CD4-positive, alpha-beta T cell treated with Interleukin-10 for 1 hour (primary cell): ENCODE results near the gene RALGPS2.
"Not testable (repeated sequence)": the region's sequence is repeated elsewhere in the genome, so short reads cannot be mapped to it uniquely, and the experiment has no call there.

Experiments used
- DNase-seq: peaks from one replicate; pipeline ENCODE4 v3.0.0-alpha.2; 2020

The RALGPS2 gene

DNA sequence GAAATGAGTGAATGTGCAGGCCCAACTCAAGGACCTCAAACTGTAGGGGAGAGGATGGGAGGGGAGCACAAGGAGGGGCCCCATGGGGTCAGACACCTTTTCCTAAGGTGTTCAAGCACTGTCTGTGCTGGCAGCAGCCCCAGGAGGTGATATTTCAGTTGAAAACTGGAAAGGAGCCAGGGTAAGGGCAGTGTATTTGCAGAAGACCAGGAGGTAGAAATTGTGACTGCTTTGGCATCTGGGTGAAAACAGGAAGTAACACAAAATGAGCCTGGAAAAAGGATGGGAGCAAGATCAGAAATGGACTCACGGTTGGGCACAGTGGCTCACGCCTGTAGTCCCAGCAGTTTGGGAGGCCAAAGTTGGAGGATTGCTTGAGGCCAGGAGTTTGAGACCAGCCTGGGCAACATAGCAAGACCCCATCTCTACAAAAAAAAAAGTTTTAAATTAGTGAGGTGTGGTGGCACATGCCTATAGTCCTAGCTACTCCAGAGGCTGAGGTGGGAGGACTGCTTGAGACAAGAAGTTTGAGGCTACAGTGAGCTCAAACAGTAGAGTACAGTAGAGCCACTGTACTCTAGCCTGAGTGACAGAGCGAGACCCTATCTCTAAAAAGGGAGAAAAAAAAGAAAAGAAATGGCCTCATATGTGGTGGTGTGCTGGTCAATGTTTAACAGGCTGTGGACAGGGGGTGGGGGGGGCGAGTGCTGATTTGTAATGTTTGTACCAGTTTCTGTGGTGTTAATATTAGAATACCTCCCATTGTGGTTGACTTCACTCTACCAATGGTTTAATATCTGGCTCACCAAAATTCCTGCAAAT lies 222.0 kb downstream of the RALGPS2 start:
- DNase-seq = no peak

DNA sequence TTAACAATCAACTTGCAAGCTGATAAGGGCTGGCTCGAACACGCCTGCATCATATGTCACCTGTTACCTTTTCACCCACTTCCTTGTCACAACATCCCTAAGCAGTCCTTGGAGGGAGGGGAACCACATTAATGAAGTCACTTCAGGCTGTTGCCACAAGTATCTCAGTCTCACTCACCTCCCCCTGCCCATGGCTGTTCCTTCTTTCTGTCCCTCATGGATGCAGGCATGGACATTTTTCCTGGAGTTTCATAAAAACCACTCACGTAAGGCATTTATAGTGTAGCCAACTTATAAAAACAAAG lies 222.6 kb downstream of the RALGPS2 start:
- no peak for DNase-seq

DNA sequence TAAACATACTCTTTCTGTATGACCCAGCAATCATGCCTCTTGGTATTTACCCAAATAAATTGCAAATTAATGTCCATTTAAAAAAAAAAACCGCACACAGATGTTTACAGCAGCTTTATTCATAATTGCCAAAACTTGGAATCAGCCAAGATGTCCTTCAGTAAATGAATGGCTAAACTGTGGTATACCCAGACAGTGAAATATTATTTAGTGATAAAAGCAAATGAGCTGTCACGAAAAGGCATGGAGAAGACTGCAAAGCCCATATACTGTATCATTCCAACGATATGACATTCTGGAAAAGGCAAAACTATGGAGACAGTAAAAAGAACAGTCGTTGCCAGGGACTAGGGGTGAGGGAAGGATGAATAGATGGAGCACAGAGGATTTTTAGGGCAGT lies 223.6 kb downstream of the RALGPS2 start:
- DNase-seq = no peak

DNA sequence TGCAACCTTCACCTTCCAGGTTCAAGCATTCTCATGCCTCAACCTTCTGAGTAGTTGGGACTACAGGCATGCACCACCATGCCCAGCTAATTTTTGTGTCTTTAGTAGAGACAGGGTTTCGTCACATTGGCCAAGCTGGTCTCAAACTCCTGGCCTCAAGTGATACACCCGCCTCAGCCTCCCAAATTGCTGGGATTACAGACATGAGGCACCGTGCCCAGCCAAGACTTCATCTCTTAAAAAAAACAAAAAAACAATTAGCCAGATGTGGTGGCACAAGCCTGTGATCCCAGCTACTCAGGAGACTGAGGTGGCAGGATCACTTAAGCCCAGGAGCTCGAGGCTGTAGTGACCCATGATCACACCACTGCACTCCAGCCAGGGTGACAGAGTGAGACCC lies 224.8 kb downstream of the RALGPS2 start:
- DNase-seq = not testable (repeated sequence)

DNA sequence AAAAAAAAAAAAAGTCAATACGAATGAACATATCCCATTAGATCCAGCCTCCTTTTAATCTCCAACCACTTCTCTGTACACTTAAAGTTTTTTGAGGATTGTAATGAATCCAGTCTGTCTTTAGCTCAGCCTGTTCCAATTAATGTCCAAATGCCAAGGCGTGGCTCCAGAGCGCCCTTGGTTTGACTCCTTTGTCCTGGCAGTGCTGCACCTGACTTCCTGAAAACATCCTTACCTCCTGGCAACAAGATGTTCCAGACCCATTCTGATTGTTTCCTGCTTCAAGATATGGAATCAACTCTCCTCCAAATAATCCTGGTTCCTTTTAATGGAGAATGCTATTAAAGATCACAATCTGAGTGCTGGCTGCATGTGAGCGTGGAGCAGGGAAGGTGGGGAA lies 226.6 kb downstream of the RALGPS2 start:
- no peak for DNase-seq

DNA sequence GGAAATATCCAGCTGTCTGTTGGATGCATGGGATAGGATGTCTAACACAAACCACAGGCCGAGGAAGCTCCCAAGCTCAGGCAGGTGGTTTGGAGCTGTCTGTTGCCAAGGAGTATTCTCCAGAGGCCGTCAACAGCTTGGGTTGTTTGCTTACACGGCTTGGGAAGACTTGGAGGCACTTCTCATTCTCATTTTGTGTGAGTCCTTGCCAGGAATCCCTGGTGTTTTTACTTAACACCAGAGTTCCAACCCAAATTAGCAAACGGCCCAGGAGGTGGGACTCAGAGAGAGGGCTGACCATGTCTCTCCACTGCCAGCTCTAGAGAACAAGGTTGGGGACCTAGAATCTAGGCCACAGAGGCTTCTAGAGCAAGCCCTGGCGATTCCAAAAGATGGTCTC lies 228.0 kb downstream of the RALGPS2 start:
- no peak for DNase-seq

DNA sequence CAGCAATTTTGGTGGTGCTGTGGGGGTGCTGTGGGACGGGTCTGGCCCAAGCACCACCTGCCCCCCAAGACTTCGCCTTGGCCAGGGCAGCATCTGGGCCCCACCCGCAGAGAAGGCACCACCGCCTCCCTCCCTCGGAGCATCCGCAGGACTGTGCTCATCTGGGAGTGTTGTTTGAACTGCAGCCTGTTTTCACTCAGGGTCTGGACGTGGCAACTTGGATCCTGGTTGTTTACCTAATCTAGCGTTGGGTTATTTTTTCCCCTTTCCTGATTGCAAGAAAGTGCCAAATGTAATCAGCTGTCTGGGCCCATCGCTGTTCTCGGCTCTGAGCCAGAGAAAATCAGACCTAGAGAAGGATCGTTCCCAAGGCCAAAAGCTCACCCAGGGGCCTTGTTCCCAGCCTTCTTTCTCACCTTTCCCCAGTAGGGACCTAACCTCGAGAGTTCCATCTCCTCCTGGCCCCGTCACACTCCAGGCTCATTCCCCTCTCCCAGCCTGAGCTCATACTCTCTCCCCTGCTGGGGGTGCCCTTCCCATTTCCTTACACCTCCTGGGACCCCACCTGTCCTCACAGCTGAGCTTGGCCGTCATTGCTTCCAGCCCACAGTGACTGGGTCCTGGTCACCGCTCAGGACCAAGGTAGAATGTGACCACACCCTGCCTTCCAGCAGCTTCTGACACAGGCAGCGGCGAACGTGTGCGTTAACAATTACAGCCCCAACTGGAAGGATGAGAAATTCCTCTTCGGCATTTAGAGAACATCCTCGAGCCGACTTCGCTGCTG lies 228.7 kb downstream of the RALGPS2 start:
- no peak for DNase-seq

DNA sequence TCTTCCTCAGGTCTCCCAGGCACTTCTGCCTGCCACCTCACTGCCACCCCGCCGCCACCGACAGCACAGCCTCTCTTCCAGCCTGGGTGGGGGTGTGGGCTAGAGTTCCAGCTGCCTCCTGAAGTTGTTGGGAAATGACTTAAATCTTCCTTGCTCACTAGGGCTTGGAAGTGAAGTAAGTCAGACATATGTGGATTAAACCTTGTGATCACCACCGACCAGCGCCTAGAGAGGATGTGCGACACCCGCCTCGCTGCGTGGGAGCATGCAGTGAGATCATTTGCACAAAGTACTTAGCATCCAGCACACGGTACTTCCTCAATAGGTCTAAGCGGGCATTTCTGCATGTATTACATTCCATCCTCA lies 229.3 kb downstream of the RALGPS2 start:
- DNase-seq = no peak

DNA sequence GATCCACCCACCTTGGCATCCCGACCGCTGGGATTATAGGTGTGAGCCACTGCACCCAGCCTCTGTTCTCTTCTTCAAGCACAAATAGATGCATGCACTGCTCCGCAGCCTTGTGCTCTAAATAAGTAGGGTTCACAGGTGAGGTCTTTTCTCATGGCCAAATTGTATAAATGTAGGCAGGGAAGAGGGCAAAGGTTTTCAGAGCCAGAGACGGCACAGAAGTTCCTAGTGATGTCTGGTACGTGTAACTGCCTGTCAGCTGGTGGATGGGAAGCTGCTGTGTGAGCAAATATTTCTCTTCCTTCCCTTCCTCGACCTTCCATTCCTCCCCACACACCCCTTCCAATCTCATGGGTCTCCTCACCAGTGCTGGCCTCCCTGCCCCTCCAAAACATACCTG lies 229.9 kb downstream of the RALGPS2 start:
- no peak for DNase-seq

DNA sequence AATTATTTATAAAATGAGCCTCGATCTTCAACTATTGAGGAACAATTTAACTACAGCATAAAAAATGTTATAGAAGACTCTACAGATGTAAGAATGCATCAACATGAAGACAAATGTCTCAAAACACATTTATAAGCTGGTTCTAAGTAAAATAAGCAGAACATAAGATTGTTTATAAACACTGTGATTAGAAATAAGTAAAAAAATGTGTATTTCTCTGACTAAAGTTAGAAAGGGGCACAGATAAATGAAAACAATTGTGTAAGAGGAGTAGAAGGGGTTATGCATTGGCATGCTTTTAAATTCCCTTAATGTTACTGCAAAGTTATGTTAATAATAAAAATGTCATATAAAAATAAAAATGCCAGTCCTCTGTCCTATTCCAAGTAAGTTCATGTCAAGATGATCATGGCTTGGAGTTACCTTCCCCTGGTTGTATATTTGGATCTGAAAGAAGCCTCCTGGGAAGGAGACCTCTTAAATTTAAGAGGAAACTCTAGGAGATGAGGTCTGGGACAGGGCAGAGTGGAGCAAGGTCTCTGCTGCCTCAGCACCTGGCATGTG lies 230.4 kb downstream of the RALGPS2 start:
- no peak for DNase-seq

DNA sequence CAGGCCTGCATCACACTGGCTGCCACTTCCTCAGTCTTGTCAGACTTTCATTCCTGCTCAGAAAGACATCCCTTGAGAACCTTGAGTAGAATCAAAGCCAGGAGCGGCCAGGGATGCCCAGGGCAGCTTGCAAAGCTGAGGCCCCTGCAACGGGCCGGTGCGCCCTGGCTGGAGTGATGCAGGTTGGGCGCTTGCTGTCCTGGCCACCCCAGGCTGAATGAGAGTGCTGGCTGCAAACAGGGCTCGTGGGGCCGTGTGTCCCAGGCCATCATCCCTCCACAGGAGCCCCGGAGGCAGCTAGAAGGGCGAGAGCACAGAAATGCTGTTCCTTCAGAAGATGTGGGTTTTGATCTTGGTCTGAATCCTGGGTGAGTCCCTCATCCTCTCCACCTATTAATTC lies 233.4 kb downstream of the RALGPS2 start:
- DNase-seq = no peak

DNA sequence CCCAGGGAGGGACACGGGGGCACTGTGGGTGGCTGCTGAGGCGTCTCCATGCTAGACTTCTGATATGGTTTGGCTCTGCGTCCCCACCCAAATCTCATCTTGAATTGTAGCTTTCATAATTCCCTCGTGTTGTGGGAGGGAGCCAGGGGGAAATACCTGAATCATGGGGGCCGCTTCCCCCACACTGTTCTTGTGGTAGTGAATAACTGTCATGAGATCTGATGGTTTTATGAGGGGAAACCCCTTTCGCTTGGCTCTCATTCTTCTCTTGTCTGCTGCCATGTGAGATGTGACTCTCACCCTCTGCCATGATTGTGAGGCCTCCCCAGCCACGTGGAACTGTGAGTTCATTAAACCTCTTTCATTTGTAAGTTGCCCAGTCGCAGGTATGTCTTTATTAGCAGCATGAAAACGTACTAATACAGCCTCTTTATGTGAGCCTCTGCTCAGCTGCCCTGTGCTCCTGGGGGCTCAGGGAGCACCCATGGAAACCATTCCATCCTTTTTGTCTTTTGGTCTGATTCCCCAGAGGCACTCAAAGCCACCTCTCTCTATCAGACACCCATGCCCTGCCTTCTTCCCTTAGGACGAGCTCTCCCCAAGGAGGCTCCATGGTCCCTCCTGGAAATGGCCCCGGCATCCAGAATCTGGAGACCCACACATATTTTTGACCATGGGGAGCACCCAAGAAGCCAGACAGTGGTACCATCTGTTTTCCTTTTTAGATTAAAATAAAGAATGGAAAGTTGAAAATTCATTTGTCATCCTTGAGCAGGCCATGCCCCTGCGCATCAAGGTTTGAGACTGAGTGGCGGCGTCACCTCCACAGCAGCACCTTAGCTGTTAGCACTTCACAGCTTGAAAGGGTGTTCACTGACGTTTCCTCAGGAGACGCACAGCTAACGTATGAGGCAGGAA lies 234.8 kb downstream of the RALGPS2 start:
- no peak for DNase-seq

DNA sequence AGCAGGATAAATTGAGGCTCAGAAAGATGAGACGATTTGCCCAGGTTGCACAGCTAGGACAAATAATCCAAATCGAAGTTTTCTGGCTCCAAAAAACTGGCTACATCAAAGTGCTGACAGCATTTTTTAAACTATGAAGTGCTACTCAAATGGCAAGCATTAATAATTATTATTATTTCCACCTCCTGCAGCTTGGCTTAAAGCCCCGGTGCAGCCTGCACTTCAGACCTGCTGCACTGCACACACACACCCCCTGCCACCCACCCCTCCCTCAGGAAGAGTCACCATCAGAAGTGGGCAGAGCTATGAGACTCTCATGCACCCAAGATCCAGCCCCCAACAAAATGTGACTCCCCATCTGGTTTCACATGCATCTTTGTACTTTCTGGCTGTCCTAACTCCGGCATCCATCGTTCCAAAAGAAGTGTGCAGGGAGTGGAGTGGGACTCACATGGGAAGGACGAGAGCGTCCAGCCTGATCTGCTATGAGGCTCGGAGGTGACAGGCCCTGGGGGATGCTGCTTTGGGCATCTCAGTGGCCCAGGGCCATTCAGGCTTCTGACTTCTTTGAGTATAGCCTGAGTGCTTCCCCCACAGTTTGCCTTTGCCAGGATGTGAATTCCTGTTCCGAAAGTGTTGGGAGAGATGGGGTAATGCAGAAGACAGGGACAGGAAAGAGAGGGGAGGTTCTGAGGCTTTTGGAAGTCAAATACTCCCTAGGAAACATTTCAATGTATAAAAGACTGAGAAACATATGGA lies 235.6 kb downstream of the RALGPS2 start:
- DNase-seq = no peak

DNA sequence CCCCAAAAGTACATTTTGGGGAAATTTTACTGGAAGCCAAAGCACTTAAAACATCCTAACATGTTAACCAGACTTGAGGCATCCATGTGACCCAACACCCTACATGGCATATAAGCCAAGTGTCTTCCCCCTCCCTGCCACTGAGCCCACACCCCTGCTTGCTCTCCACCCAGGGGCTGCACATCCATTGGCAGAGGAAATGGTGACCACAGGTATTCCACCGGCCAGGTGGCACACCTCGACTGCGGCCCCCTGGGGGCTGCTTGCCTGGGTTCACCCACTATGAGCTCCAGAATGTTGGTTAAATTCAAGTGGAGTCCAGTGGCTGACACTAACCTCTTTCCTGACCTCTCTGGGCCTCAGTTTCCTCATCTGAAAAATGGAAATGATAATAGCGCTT lies 236.3 kb downstream of the RALGPS2 start:
- no peak for DNase-seq

DNA sequence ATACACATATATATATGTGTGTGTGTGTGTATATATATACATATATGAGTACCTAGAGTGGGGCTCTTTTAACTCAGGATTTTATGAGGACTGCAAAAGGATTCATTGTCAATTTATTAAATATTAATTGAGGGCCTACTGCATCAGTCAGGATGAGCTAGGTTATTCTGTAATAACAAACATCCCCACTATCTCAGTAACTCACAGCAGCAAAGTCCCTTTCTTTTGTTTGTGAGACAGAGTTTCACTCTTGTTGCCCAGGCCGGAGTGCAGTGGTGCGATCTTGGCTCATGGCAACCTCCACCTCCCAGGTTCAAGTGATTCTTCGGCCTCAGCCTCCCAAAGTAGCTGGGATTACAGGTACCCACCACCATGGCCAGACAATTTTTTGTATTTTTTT lies 236.8 kb downstream of the RALGPS2 start:
- DNase-seq = no peak

DNA sequence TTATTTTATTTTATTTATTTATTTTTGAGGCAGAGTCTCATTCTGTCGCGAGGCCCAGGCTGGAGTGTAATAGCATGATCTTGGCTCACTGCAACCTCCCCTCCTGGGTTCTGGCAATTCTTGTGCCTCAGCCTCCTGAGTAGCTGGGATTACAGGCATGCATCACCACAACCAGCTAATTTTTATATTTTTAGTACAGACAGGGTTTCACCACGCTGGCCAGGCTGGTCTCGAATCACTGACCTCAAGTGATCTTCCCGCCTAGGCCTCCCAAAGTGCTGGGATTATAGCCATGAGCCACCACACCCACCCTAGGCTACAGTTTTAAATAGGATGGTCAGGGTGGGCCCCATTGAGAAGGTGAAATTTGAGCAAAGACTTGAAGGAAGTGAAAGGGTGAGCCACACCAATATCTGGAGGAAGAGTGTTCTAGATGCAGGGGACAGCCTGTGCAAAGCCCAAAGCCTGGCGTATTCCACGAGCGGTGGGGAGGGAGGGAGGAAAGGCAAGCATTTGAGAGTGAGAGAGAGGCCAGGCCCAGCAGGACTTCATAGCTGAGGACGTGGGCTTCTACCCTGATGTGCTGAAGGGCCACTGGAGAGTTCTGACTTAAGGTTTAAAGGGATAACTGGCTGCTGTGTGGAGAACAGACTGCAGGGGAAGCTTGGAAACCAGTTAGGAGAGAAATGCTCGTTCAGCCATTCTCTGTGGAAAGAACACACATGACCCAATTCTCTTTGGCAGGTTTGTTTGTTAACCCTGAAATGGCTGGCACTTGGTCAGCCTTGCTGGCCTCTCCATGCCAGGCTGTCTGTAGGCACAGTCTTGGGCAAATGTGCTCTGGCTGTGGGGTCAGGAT lies 238.0 kb downstream of the RALGPS2 start:
- DNase-seq = no peak

DNA sequence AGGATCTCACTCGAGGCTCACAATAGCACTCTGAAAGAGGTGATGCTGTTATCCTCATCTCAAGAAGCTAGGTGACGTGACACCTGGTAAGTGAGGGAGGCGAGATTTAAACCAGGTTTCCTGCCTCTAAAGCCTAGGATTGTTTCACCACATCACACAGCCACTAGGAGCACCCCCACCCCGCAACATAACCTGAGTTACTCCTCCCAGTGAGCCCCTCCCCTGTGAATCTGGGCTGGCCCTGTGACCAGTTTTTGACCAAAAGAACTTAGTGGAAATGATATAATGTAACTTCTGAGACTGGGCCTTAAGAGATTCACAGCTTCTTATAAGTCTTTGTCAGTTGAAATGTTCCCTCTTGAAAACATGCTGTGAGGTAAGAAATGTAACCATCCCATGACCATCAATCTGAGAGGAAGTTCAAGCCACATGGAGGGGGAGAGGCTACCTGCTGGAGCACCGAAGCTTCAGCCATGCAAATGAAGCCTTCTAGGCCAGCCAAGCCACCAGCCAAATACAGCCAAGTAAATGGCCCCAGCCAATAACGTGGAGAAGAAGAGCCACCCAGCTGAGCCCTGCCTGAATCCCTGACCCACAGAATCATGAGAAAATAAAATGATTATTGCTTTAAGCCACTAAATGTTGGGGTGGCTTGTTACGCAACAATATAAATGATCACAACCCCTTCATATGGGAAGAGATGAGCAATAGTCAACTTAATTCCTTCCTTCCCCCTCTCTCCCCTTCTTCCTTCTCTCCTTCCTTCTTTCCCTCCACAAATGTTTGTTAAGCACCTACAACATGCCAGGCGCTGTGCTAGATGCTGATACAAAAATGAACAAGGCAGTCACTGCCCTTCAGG lies 239.7 kb downstream of the RALGPS2 start:
- DNase-seq = no peak

DNA sequence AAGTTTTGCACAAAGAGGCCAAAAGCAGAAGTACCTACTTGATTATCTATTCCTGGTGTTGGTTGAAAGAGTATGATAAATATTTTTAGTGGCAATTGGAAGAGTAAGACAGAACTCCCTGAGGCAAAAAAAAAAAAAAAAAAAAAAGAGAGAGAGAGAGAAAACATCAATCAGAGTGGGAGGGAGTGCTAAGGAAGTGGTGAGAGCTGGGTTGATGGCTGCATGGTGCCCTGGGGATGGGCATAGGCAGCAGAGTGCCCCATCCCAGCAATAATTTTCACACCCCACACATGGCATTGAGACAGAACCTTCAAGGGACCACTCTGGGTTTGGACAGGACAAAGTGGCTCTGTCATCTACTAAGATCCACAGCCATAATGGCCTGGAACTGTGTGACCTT lies 241.3 kb downstream of the RALGPS2 start:
- no peak for DNase-seq

DNA sequence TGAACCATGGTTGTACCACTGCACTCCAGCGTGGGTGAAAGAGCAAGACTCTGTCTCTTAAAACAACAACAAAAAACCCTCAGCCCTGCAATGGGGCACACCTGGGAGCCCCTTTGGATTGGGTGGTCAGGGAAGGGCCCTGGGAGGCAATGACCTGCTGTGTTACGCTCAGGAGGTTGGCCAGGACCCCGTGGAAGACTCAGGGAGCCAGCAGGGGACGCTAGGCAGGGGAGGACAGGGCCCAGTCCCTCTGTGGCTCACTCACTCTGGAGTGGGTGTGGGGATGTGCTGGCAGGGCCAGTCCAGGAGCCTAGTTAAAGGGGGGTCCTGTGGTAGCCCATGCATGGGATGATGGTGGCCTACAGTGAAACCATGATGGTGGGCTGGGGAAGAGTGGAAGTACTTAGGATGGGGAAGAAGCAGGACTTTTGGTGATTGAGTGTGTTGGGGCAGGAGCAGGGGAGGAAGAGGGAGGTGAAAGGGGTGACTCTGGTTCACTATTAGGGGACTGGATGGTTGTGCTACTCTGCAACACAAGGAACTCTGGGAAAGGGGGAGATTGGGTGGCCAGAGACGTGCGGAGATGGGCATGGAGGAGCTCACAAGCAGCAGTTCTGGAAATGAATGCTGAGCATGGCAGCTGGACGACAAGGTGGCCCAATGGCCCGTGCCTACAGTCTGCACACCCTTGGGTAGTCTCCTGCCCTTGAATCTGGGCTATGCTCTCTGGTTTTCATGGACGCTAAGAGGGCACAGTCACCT lies 244.4 kb downstream of the RALGPS2 start:
- DNase-seq = no peak

DNA sequence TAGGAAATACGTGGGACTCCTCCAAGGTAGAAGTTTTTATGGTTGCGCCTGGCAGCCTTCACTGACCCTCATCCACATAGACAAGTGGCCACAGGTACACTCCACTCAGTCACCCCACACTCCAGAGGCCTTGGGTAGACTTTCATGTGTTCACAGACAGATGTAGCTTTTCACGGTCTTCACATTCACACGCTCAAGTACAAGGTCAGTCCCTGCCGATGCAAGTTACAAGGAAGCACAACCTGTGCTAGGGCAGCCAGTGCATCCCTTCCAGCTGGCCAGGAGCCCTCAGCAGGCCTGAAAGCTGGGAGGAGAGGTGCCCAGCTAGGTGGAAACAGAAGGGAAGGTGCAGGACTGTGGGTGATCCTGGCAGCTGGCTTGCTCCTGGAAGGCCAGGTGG lies 245.1 kb downstream of the RALGPS2 start:
- DNase-seq = no peak
